Small intestine (tissue), 7 donors: ENCODE data around the gene CDC45. TPM values are rescaled to one million over a fixed set of nuclear protein-coding genes. Genes with fewer than 3 reads are reported as not detected.

ENCODE experiments used
- DNase-seq, 2 donors: peaks; one replicate each; pipeline versions ENCODE4 v3.0.0 to v3.0.0-alpha.2; 2013
- FAIRE-seq: peaks from 2 replicates; lab custom pipeline; 2012; peaks lifted over from hg19 to GRCh38; lab: Jason Lieb, UNC
- H3K27ac ChIP-seq, 3 donors: one replicate each; pipeline ENCODE4 v1.5.1; 2013; ENCODE audit warnings: low read length in 2 of 3, mild to moderate bottlenecking in 2 of 3, control low read depth in 1 of 3, inconsistent platforms in 1 of 3, low read depth in 1 of 3, moderate library complexity in 1 of 3
- H3K27me3 ChIP-seq, 3 donors: one replicate each; pipeline ENCODE4 v1.6.1; 2013; ENCODE audit warnings: low read length in 3 of 3, inconsistent platforms in 1 of 3; ENCODE audit not compliant: control insufficient read depth in 3 of 3, insufficient read depth in 3 of 3
- H3K36me3 ChIP-seq, 3 donors: one replicate each; pipeline ENCODE4 v1.6.1; 2013; ENCODE audit warnings: low read length in 3 of 3, inconsistent platforms in 1 of 3, low read depth in 1 of 3, mild to moderate bottlenecking in 1 of 3, moderate library complexity in 1 of 3; ENCODE audit not compliant: control insufficient read depth in 3 of 3, insufficient read depth in 2 of 3
- H3K4me1 ChIP-seq, 3 donors: one replicate each; pipeline ENCODE4 v1.6.1; 2013; ENCODE audit warnings: low read length in 2 of 3, inconsistent platforms in 1 of 3, low read depth in 1 of 3, mild to moderate bottlenecking in 1 of 3, moderate library complexity in 1 of 3; ENCODE audit not compliant: control insufficient read depth in 3 of 3, insufficient read depth in 2 of 3
- H3K4me3 ChIP-seq, 3 donors: one replicate each; pipeline ENCODE4 v1.5.1; 2013; ENCODE audit warnings: low read length in 3 of 3, control low read depth in 1 of 3, inconsistent platforms in 1 of 3, low read depth in 1 of 3, mild to moderate bottlenecking in 1 of 3, moderate library complexity in 1 of 3
- H3K9me3 ChIP-seq, 2 donors: one replicate each; pipeline ENCODE4 v1.6.1; 2013; ENCODE audit warnings: low read depth in 1 of 2, low read length in 1 of 2; ENCODE audit not compliant: control insufficient read depth in 2 of 2, insufficient read depth in 1 of 2
- WGBS, 3 donors: extraction: QIAGEN DNeasy Blood & Tissue Kit; methylation state at CpG; one replicate each; pipeline ENCODE4 v1.1.7; 2013; 5-methylcytosine and 5-hydroxymethylcytosine counted together
- polyA plus RNA-seq, 4 donors: library from polyadenylated mRNA; stranded (reverse) in 3 of 4; unstranded in 1 of 4; fragments of 200-250 nt in 3 of 4; fragments of 120-200 nt in 1 of 4; gene quantifications; one replicate each; pipeline versions ENCODE4 v1.2.1 to v1.2.3, GENCODE V29; 2013
- donor health status: healthy with polysubstance abuse.
- donor health status: control.
- donor health status: control.
- donor health status: Bipolar disorder and iron deficiency.
- donor health status: healthy.

The CDC45 gene
- polyA plus RNA-seq, 4 donors, result 2.2 to 13.8 (median 5.6) TPM

- no peak for FAIRE-seq
- Histone ChIP-seq H3K36me3 (peaks cover 0 to 16% (median 0%) of the 10 kb centered on the region in 3 donors), H3K4me1 (no peaks in the 10 kb centered on the region), H3K4me3 (no peak overlapping the region), H3K27ac (no peak overlapping the region), H3K9me3 (no peaks in the 10 kb centered on the region), H3K27me3 (no peaks in the 10 kb centered on the region)
- DNase-seq, result no peak
- WGBS, 3 donors, result 93 to 97% (median 97%) methylated on average over 7 of the region's 7 CpGs
Observed at GRCh38 chr22:19499236-19499879, 19.6 kb downstream of the CDC45 start.

GRCh38 chr22:19499880-19500242 lies 20.1 kb downstream of the CDC45 start:
- 95 to 98% (median 96%) methylated on average over 4 of the region's 4 CpGs for WGBS, 3 donors

GRCh38 chr22:19501897-19502447 lies 22.3 kb downstream of the CDC45 start:
- Histone ChIP-seq H3K4me3 (no peak overlapping the region), H3K9me3 (no peaks in the 10 kb centered on the region), H3K27ac (no peak overlapping the region), H3K36me3 (peaks cover 0 to 21% (median 0%) of the 10 kb centered on the region in 3 donors), H3K4me1 (no peaks in the 10 kb centered on the region), H3K27me3 (no peaks in the 10 kb centered on the region)
- FAIRE-seq (no peak), DNase-seq (no peak)
- WGBS, 3 donors, result 90 to 92% (median 90%) methylated on average over 3 of the region's 3 CpGs

More at GRCh38 chr22:19499880-19500242, 20.1 kb downstream of the CDC45 start:
- H3K4me1 ChIP-seq, result no peaks in the 10 kb centered on the region
- DNase-seq (no peak), FAIRE-seq (no peak)
- H3K27ac ChIP-seq, result no peak overlapping the region
- no peaks in the 10 kb centered on the region for H3K27me3 ChIP-seq
- H3K4me3 ChIP-seq, result no peak overlapping the region
- H3K9me3 ChIP-seq, result no peaks in the 10 kb centered on the region
- peaks cover 0 to 11% (median 0%) of the 10 kb centered on the region in 3 donors for H3K36me3 ChIP-seq

GRCh38 chr22:19503367-19503766 lies 23.6 kb downstream of the CDC45 start:
- FAIRE-seq, result no peak
- 86 to 89% (median 86%) methylated on average over 7 of the region's 7 CpGs for WGBS, 3 donors

GRCh38 chr22:19503869-19504268 lies 24.1 kb downstream of the CDC45 start:
- FAIRE-seq, result no peak

More at GRCh38 chr22:19503367-19503766, 23.6 kb downstream of the CDC45 start:
- DNase-seq, result no peak
- H3K27me3 ChIP-seq, result no peaks in the 10 kb centered on the region
- no peaks in the 10 kb centered on the region for H3K4me1 ChIP-seq
- H3K27ac ChIP-seq, result no peak overlapping the region
- H3K4me3 ChIP-seq, result no peak overlapping the region
- H3K9me3 ChIP-seq, result no peaks in the 10 kb centered on the region
- H3K36me3 ChIP-seq, result peaks cover 0 to 22% (median 0%) of the 10 kb centered on the region in 3 donors

GRCh38 chr22:19504900-19505734 lies 25.4 kb downstream of the CDC45 start:
- Histone ChIP-seq H3K36me3 (peaks cover 0 to 20% (median 0%) of the 10 kb centered on the region in 3 donors), H3K9me3 (no peaks in the 10 kb centered on the region), H3K4me1 (no peaks in the 10 kb centered on the region), H3K27ac (no peak overlapping the region), H3K27me3 (no peaks in the 10 kb centered on the region), H3K4me3 (no peak overlapping the region)
- DNase-seq (no peak), FAIRE-seq (no peak)
- WGBS, 3 donors, result 85 to 95% (median 88%) methylated on average over 18 of the region's 18 CpGs

More at GRCh38 chr22:19503869-19504268, 24.1 kb downstream of the CDC45 start:
- Histone ChIP-seq H3K9me3 (no peaks in the 10 kb centered on the region), H3K4me3 (no peak overlapping the region), H3K27me3 (no peaks in the 10 kb centered on the region), H3K4me1 (no peaks in the 10 kb centered on the region), H3K36me3 (peaks cover 0 to 24% (median 0%) of the 10 kb centered on the region in 3 donors), H3K27ac (no peak overlapping the region)
- no peak for DNase-seq
- 88 to 92% (median 89%) methylated on average over 9 of the region's 9 CpGs for WGBS, 3 donors

GRCh38 chr22:19505735-19506126 lies 26.0 kb downstream of the CDC45 start:
- H3K9me3 ChIP-seq, result no peaks in the 10 kb centered on the region
- DNase-seq, result no peak
- H3K4me3 ChIP-seq, result no peak overlapping the region
- no peak for FAIRE-seq
- 92 to 98% (median 95%) methylated on average over 5 of the region's 5 CpGs for WGBS, 3 donors
- no peaks in the 10 kb centered on the region for H3K4me1 ChIP-seq
- H3K27me3 ChIP-seq, result no peaks in the 10 kb centered on the region
- H3K36me3 ChIP-seq, result peaks cover 0 to 20% (median 0%) of the 10 kb centered on the region in 3 donors
- no peak overlapping the region for H3K27ac ChIP-seq

- Histone ChIP-seq H3K9me3 (no peaks in the 10 kb centered on the region), H3K4me1 (no peaks in the 10 kb centered on the region), H3K27ac (no peak overlapping the region), H3K27me3 (no peaks in the 10 kb centered on the region), H3K36me3 (peaks cover 0 to 20% (median 0%) of the 10 kb centered on the region in 3 donors), H3K4me3 (no peak overlapping the region)
- WGBS, 3 donors, result 89 to 91% (median 91%) methylated on average over 10 of the region's 10 CpGs
- FAIRE-seq, result no peak
- no peak for DNase-seq
Observed at GRCh38 chr22:19506212-19506611, 26.5 kb downstream of the CDC45 start.
